ENCODE measurements around the gene LINC00305. TPM values are rescaled to one million over a fixed set of nuclear protein-coding genes. Genes with fewer than 3 reads are reported as not detected.

LINC00305 gene
- total RNA-seq, 4 donors from 2014 or later, result not detected

- no peak for TF ChIP-seq CTCF (IDR thresholded peaks at IDR 0.05; ENCODE audit: low read depth)
Observed at GRCh38 chr18:64142904-64143303, 6.0 kb downstream of the LINC00305 start.

GRCh38 chr18:64137914-64138313, 11.0 kb downstream of the LINC00305 start:
- TF ChIP-seq CTCF (IDR thresholded peaks at IDR 0.05; ENCODE audit: low read depth), result no peak

GRCh38 chr18:64134044-64134747, 14.7 kb downstream of the LINC00305 start:
- TF ChIP-seq CTCF (IDR thresholded peaks at IDR 0.05; ENCODE audit: low read depth), result no peak

DNA sequence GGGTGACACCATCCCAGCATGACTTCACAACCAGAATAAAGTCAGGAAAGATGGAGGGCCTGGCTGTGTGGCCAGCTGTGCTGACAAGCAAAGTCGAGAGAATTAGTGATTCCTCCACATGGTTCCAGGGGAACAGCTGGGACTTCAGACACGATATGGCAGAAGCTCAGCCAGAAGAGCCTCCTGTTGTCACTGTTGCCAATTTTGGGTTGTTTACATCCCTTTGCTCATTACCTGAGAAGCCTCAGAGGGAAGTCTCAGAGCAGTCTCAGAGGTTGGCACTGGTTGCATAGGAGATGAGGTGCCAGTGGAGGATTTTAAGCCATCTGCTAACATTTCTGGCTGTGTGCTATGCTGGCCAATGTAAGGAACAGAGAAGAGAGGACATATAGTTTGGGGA, 16.0 kb downstream of the LINC00305 start:
- TF ChIP-seq CTCF (IDR thresholded peaks at IDR 0.05; ENCODE audit: low read depth), result no peak

- TF ChIP-seq CTCF (IDR thresholded peaks at IDR 0.05; ENCODE audit: low read depth), result no peak
Observed at GRCh38 chr18:64131314-64131713, 17.6 kb downstream of the LINC00305 start.

GRCh38 chr18:64127172-64127571, 21.7 kb downstream of the LINC00305 start:
- TF ChIP-seq CTCF (IDR thresholded peaks at IDR 0.05; ENCODE audit: low read depth), result no peak

GRCh38 chr18:64119916-64120315, 29.0 kb downstream of the LINC00305 start:
- TF ChIP-seq CTCF (IDR thresholded peaks at IDR 0.05; ENCODE audit: low read depth), result no peak

Measured in subcutaneous adipose tissue (tissue), 4 donors.